ENCODE results near the gene PROM1.

The PROM1 gene

GRCh38 chr4:16075061-16075460 is 8.8 kb downstream of the PROM1 start:
- H3K36me3 ChIP-seq (ENCODE audit: control insufficient read depth, insufficient read depth, low read length) = no peaks in the 10 kb centered on the region
- DNase-seq (ENCODE audit: extremely low read depth, insufficient read length) = no peak
- no peak overlapping the region for H3K4me3 ChIP-seq (replicated peaks; ENCODE audit: low read depth, low read length)
- TF ChIP-seq, protein P1, sequence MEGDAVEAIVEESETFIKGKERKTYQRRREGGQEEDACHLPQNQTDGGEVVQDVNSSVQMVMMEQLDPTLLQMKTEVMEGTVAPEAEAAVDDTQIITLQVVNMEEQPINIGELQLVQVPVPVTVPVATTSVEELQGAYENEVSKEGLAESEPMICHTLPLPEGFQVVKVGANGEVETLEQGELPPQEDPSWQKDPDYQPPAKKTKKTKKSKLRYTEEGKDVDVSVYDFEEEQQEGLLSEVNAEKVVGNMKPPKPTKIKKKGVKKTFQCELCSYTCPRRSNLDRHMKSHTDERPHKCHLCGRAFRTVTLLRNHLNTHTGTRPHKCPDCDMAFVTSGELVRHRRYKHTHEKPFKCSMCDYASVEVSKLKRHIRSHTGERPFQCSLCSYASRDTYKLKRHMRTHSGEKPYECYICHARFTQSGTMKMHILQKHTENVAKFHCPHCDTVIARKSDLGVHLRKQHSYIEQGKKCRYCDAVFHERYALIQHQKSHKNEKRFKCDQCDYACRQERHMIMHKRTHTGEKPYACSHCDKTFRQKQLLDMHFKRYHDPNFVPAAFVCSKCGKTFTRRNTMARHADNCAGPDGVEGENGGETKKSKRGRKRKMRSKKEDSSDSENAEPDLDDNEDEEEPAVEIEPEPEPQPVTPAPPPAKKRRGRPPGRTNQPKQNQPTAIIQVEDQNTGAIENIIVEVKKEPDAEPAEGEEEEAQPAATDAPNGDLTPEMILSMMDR (IDR thresholded peaks at IDR 0.05; ENCODE audit: insufficient read depth, low read length, poor library complexity, severe bottlenecking) = no peak
- no peaks in the 10 kb centered on the region for H3K27me3 ChIP-seq (replicated peaks; ENCODE audit: control insufficient read depth, insufficient read depth, low read length)

GRCh38 chr4:16072168-16072567 is 11.7 kb downstream of the PROM1 start:
- TF ChIP-seq, protein P1 (IDR thresholded peaks at IDR 0.05; ENCODE audit: insufficient read depth, low read length, poor library complexity, severe bottlenecking) = no peak
- DNase-seq (ENCODE audit: extremely low read depth, insufficient read length) = no peak
- Histone ChIP-seq H3K36me3 (ENCODE audit: control insufficient read depth, insufficient read depth, low read length) (no peaks in the 10 kb centered on the region), H3K27me3 (replicated peaks; ENCODE audit: control insufficient read depth, insufficient read depth, low read length) (no peaks in the 10 kb centered on the region), H3K4me3 (replicated peaks; ENCODE audit: low read depth, low read length) (no peak overlapping the region)

- H3K4me3 ChIP-seq (replicated peaks; ENCODE audit: low read depth, low read length) = no peak overlapping the region
- TF ChIP-seq, protein P1 (IDR thresholded peaks at IDR 0.05; ENCODE audit: insufficient read depth, low read length, poor library complexity, severe bottlenecking) = no peak
Observed at GRCh38 chr4:16070203-16070602, 13.6 kb downstream of the PROM1 start.

GRCh38 chr4:16067515-16067914 is 16.3 kb downstream of the PROM1 start:
- TF ChIP-seq, protein P1 (IDR thresholded peaks at IDR 0.05; ENCODE audit: insufficient read depth, low read length, poor library complexity, severe bottlenecking) = no peak
- H3K27me3 ChIP-seq (replicated peaks; ENCODE audit: control insufficient read depth, insufficient read depth, low read length) = no peaks in the 10 kb centered on the region
- no peak for DNase-seq (ENCODE audit: extremely low read depth, insufficient read length)

More at GRCh38 chr4:16070203-16070602, 13.6 kb downstream of the PROM1 start:
- H3K27me3 ChIP-seq (replicated peaks; ENCODE audit: control insufficient read depth, insufficient read depth, low read length) = no peaks in the 10 kb centered on the region
- H3K36me3 ChIP-seq (ENCODE audit: control insufficient read depth, insufficient read depth, low read length) = no peaks in the 10 kb centered on the region
- DNase-seq (ENCODE audit: extremely low read depth, insufficient read length) = no peak

DNA sequence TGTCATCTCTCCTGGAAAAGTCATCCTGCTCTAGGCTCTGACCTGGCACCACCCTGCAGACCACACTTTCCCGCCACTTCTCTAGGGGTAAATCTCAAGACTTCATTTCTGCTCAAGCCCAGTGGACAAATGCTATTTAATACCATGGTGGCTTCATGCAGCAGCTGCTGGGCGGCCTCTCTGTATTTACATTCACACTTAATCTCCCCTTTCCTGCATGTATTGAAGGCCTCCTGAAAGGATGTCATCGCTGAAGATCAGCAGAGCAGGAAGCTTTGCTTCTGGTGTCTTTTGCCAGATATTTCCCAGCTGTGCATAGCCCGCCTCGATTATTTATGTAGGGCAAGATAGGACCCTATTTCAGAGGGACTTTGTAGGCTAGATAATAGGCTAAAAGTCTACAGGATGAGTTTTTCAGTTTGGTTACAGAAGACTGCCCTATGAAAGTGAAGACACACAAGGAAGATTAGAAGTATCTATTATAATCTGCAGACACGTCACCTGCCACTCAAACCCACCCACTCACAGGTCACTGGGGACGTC is 17.2 kb downstream of the PROM1 start:
- H3K36me3 ChIP-seq (ENCODE audit: control insufficient read depth, insufficient read depth, low read length) = no peaks in the 10 kb centered on the region
- H3K4me3 ChIP-seq (replicated peaks; ENCODE audit: low read depth, low read length) = no peak overlapping the region
- no peaks in the 10 kb centered on the region for H3K27me3 ChIP-seq (replicated peaks; ENCODE audit: control insufficient read depth, insufficient read depth, low read length)
- TF ChIP-seq, protein P1 (IDR thresholded peaks at IDR 0.05; ENCODE audit: insufficient read depth, low read length, poor library complexity, severe bottlenecking) = no peak
- DNase-seq (ENCODE audit: extremely low read depth, insufficient read length) = no peak

More at GRCh38 chr4:16067515-16067914, 16.3 kb downstream of the PROM1 start:
- Histone ChIP-seq H3K4me3 (replicated peaks; ENCODE audit: low read depth, low read length) (no peak overlapping the region), H3K36me3 (ENCODE audit: control insufficient read depth, insufficient read depth, low read length) (no peaks in the 10 kb centered on the region)

DNA sequence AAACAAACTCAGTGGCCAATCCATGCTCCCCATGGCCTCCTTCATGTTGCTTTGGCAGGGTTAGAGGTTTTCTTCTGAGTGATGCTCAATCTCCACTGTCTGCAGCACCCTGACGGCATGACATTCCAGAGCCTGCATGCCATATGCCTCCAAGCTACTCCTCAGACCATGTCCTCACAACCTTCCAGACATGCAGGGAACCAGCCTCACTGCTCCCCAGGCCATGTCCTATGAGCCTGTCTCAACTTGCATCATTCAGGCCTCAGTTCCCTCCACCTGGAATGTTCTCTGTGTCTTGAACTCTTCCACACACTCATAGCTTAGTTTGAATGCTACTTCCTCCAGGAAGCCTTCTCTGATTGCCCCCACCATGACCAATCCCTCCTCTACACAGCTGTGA is 18.8 kb downstream of the PROM1 start:
- no peak overlapping the region for H3K4me3 ChIP-seq (replicated peaks; ENCODE audit: low read depth, low read length)
- H3K27me3 ChIP-seq (replicated peaks; ENCODE audit: control insufficient read depth, insufficient read depth, low read length) = no peaks in the 10 kb centered on the region
- H3K36me3 ChIP-seq (ENCODE audit: control insufficient read depth, insufficient read depth, low read length) = no peaks in the 10 kb centered on the region
- DNase-seq (ENCODE audit: extremely low read depth, insufficient read length) = no peak
- TF ChIP-seq, protein P1 (IDR thresholded peaks at IDR 0.05; ENCODE audit: insufficient read depth, low read length, poor library complexity, severe bottlenecking) = no peak

Data from GM06990 (cell line).